Testis (tissue), 2 donors: ENCODE results near the gene TACO1.

Experiments
- POLR2A ChIP-seq: fragments of 450-650 bp; IDR thresholded peaks from one replicate; pipeline ENCODE4 v1.6.1; 2017; ENCODE audit warnings: antibody characterized with exemption, mild to moderate bottlenecking, moderate library complexity
- TF ChIP-seq, protein P1 (sequence below), 3 experiments: fragments of 450-650 bp in 2 of 3; fragments of 200-600 bp in 1 of 3; sonication (generic) in 1 of 3; IDR thresholded peaks; one replicate each; pipeline ENCODE4 v1.5.1; 2016 to 2019; ENCODE audit warnings: antibody characterized with exemption in 3 of 3, mild to moderate bottlenecking in 2 of 3, moderate library complexity in 1 of 3

DNA sequence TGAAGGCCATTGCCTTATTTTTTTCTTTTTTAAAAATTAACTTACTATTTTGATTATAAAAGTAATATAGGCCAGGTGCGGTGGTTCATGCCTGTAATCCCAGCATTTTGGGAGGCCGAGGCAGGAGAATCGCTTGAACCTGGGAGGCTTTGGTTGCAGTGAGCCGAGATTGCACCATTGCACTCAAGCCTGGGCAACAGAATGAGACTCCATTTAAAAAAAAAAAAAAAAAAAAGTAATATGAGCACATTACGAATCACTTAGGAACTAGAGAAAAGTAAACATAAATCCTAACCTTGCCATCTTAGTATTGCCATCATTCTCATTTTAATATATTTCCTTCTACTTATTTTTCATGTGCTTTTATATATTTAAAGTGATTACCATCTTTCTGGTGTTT is 12.9 kb upstream of the TACO1 start:
- TF ChIP-seq, protein P1, sequence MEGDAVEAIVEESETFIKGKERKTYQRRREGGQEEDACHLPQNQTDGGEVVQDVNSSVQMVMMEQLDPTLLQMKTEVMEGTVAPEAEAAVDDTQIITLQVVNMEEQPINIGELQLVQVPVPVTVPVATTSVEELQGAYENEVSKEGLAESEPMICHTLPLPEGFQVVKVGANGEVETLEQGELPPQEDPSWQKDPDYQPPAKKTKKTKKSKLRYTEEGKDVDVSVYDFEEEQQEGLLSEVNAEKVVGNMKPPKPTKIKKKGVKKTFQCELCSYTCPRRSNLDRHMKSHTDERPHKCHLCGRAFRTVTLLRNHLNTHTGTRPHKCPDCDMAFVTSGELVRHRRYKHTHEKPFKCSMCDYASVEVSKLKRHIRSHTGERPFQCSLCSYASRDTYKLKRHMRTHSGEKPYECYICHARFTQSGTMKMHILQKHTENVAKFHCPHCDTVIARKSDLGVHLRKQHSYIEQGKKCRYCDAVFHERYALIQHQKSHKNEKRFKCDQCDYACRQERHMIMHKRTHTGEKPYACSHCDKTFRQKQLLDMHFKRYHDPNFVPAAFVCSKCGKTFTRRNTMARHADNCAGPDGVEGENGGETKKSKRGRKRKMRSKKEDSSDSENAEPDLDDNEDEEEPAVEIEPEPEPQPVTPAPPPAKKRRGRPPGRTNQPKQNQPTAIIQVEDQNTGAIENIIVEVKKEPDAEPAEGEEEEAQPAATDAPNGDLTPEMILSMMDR (IDR thresholded peaks at IDR 0.05): no peak
- TF ChIP-seq POLR2A: no peak
